Mesendoderm (in vitro differentiated cells): ENCODE results near the gene ODAD3.
"Not testable (repeated sequence)": the region's sequence is repeated elsewhere in the genome, so short reads cannot be mapped to it uniquely, and the experiment has no call there.

Experiments
- DNase-seq: peaks from one replicate; pipeline ENCODE4 v3.0.0; 2013
- H2AK5ac ChIP-seq: 2 replicates; pipeline ENCODE4 v1.6.1; 2013; ENCODE audit warnings: low read length, inconsistent platforms
- H2BK120ac ChIP-seq: 2 replicates; pipeline ENCODE4 v1.6.1; 2013; ENCODE audit warnings: low read depth, mild to moderate bottlenecking, low read length, moderate library complexity, mixed read lengths
- H2BK15ac ChIP-seq: replicated peaks from 2 replicates; pipeline ENCODE4 v1.6.1; 2013; ENCODE audit warnings: low read depth, mild to moderate bottlenecking, moderate library complexity
- H2BK5ac ChIP-seq: 2 replicates; pipeline ENCODE4 v1.6.1; 2013; ENCODE audit warnings: low read length, inconsistent platforms
- H3K18ac ChIP-seq: 2 replicates; pipeline ENCODE4 v1.6.1; 2013; ENCODE audit warnings: mild to moderate bottlenecking, low read length, mixed read lengths
- H3K23ac ChIP-seq: one replicate; pipeline ENCODE4 v1.6.1; 2013; ENCODE audit warnings: low read length
- H3K27ac ChIP-seq: 2 replicates; pipeline ENCODE4 v1.5.1; 2013; ENCODE audit warnings: low read depth, mild to moderate bottlenecking, inconsistent platforms, low read length, moderate library complexity
- H3K27me3 ChIP-seq: 2 replicates; pipeline ENCODE4 v1.6.1; 2013; ENCODE audit warnings: low read length, control low read depth, mild to moderate bottlenecking, inconsistent platforms; ENCODE audit not compliant: insufficient read depth, poor library complexity
- H3K36me3 ChIP-seq: 2 replicates; pipeline ENCODE4 v1.6.1; 2013; ENCODE audit warnings: low read length, inconsistent platforms; ENCODE audit not compliant: control insufficient read depth, insufficient read depth
- H3K4ac ChIP-seq: one replicate; pipeline ENCODE4 v1.6.1; 2013; ENCODE audit warnings: low read depth, mild to moderate bottlenecking, low read length, moderate library complexity
- H3K4me1 ChIP-seq: 2 replicates; pipeline ENCODE4 v1.6.1; 2013; ENCODE audit warnings: low read depth, low read length, inconsistent platforms; ENCODE audit not compliant: control insufficient read depth
- H3K4me2 ChIP-seq: 2 replicates; pipeline ENCODE4 v1.6.1; 2013; ENCODE audit warnings: low read length
- H3K4me3 ChIP-seq: 2 replicates; pipeline ENCODE4 v1.5.1; 2013; ENCODE audit warnings: mild to moderate bottlenecking, low read length
- H3K56ac ChIP-seq: one replicate; pipeline ENCODE4 v1.6.1; 2013; ENCODE audit warnings: low read length
- H3K79me1 ChIP-seq: 2 replicates; pipeline ENCODE4 v1.6.1; 2013; ENCODE audit warnings: low read length, inconsistent platforms
- H3K79me2 ChIP-seq: 2 replicates; pipeline ENCODE4 v1.6.1; 2013; ENCODE audit warnings: mild to moderate bottlenecking, low read length; ENCODE audit not compliant: control insufficient read depth, insufficient read depth
- H3K9ac ChIP-seq: 2 replicates; pipeline ENCODE4 v1.6.1; 2013; ENCODE audit warnings: low read length, inconsistent platforms
- H4K5ac ChIP-seq: one replicate; pipeline ENCODE4 v1.6.1; 2013; ENCODE audit warnings: low read length
- H4K8ac ChIP-seq: one replicate; pipeline ENCODE4 v1.6.1; 2013; ENCODE audit warnings: low read depth, mild to moderate bottlenecking, control low read depth, low read length, moderate library complexity
- WGBS: extraction: QIAGEN DNeasy Blood & Tissue Kit; methylation state at CpG from one replicate; pipeline ENCODE4 v1.1.7; 2013; ENCODE audit warnings: low lambda C conversion rate, missing lambda C conversion rate; ENCODE audit not compliant: insufficient coverage; ENCODE audit errors: extremely low coverage; 5-methylcytosine and 5-hydroxymethylcytosine counted together

ODAD3 gene

DNA sequence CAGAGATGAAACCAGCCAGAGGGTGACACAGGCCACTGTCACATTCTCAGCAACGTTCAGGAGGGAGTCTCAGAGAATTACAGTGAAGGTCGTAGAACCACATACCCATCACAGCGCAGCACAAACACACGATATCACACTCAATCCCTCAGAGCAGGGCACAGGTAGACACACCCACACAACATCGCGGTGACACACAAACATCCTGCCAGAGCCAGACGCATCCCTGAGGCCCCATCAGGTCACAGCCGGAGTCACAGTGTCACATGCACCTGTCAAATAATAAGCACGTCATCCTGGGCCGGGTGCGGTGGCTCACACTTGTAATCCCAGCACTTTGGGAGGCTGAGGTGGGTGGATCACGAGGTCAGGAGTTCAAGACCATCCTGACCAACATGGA is 28.5 kb upstream of the ODAD3 start:
- Histone ChIP-seq H3K27me3 (no peaks in the 10 kb centered on the region), H2BK120ac (no peak overlapping the region), H2BK15ac (no peak overlapping the region), H3K56ac (no peak overlapping the region), H3K4me1 (no peaks in the 10 kb centered on the region), H3K79me2 (no peaks in the 10 kb centered on the region), H2BK5ac (no peak overlapping the region), H4K5ac (no peak overlapping the region), H3K79me1 (no peaks in the 10 kb centered on the region), H3K4me3 (no peak overlapping the region), H3K4ac (no peak overlapping the region), H3K18ac (no peak overlapping the region), H3K4me2 (no peak overlapping the region), H2AK5ac (no peak overlapping the region), H3K27ac (no peak overlapping the region), H4K8ac (no peak overlapping the region), H3K23ac (no peak overlapping the region), H3K36me3 (no peaks in the 10 kb centered on the region), H3K9ac (no peak overlapping the region)
- no peak for DNase-seq
- no CpG with 5 or more reads among the region's 12 CpGs for WGBS

DNA sequence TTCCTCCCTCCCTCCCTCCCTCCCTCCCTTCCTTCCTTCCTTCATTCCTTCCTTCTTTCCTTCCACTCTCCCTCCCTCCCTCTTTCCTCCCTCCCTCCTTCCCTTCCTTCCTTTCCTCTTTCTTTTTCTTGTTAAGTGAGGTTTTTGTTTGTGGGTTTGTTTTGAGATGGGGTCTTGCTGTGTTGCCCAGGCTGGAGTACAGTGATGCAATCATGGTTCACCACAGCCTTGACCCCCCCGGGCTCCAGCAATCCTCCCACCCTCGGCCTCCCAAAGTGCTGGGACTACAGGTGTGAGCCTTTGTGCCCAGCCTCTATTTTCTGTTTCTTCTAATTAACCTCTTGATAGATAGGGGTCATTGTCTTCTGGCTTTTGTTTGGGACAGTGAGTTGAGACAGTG is 26.5 kb upstream of the ODAD3 start:
- H3K27me3 ChIP-seq: no peaks in the 10 kb centered on the region
- H3K79me1 ChIP-seq: no peaks in the 10 kb centered on the region
- no peaks in the 10 kb centered on the region for H3K36me3 ChIP-seq
- no peak overlapping the region for H3K4me3 ChIP-seq
- H3K4me2 ChIP-seq: no peak overlapping the region
- no peak overlapping the region for H2BK120ac ChIP-seq
- no peak overlapping the region for H3K4ac ChIP-seq
- H2BK15ac ChIP-seq: no peak overlapping the region
- H3K79me2 ChIP-seq: no peaks in the 10 kb centered on the region
- H4K8ac ChIP-seq: no peak overlapping the region
- no peak overlapping the region for H2BK5ac ChIP-seq
- no peak overlapping the region for H3K56ac ChIP-seq
- no peak overlapping the region for H4K5ac ChIP-seq
- DNase-seq: no peak
- H3K27ac ChIP-seq: no peak overlapping the region
- H3K4me1 ChIP-seq: no peaks in the 10 kb centered on the region
- no peak overlapping the region for H3K23ac ChIP-seq
- H3K9ac ChIP-seq: no peak overlapping the region
- no peak overlapping the region for H2AK5ac ChIP-seq
- no peak overlapping the region for H3K18ac ChIP-seq
- WGBS: no CpG with 5 or more reads among the region's 2 CpGs

DNA sequence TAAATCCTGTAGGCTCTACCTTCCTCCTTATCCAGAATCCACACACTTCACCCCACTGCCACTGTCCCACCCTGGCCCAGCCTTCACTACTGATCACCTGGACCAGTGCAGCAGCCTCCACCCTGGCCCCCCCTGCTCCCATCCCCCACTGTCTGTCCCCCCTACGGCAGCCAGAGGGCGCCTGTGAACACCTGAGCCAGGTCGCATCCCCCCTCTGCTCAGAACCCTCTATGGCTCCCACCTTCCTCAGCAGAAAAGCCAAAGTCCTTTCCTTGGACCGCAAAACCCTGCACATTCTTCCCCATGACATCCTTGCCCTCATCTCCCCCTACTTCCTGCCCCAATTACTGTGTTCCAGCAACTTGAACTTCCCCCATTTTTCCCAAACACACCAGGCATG is 25.3 kb upstream of the ODAD3 start:
- Histone ChIP-seq H3K36me3 (no peaks in the 10 kb centered on the region), H3K9ac (no peak overlapping the region)

DNA sequence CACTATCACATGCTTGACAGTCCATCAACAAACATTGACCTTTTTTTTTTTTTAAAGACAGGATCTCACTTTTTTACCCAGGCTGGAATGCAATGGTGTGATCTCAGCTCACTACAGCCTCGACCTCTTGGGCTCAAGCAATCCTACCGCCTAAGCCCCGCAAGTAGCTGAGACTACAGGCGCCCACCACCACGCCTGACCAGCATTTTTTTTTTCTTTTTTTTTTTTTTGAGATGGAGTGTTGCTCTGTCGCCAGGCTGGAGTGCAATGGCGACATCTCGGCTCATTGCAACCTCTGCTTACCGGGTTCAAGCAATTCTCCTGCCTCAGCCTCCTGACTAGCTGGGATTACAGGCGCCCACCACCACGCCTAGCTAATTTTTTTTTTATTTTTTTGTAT is 24.0 kb upstream of the ODAD3 start:
- not testable (repeated sequence) for H3K4ac ChIP-seq, H2BK120ac ChIP-seq, H3K27me3 ChIP-seq, H3K9ac ChIP-seq, H3K4me2 ChIP-seq, H2BK5ac ChIP-seq, H3K4me3 ChIP-seq, H4K8ac ChIP-seq, DNase-seq, H3K79me2 ChIP-seq, H3K23ac ChIP-seq, H2AK5ac ChIP-seq, H3K18ac ChIP-seq, H4K5ac ChIP-seq, H3K79me1 ChIP-seq, H3K4me1 ChIP-seq, H3K27ac ChIP-seq, H2BK15ac ChIP-seq, H3K56ac ChIP-seq, H3K36me3 ChIP-seq
- WGBS: no CpG with 5 or more reads among the region's 11 CpGs

More for the DNA sequence above, 25.3 kb upstream of the ODAD3 start:
- no peaks in the 10 kb centered on the region for H3K4me1 ChIP-seq
- H3K18ac ChIP-seq: no peak overlapping the region
- no peak overlapping the region for H2BK5ac ChIP-seq
- H2BK15ac ChIP-seq: no peak overlapping the region
- H2AK5ac ChIP-seq: no peak overlapping the region
- no peak overlapping the region for H3K27ac ChIP-seq
- WGBS: no CpG with 5 or more reads among the region's 4 CpGs
- no peak overlapping the region for H3K4ac ChIP-seq
- H4K8ac ChIP-seq: no peak overlapping the region
- no peak for DNase-seq
- no peaks in the 10 kb centered on the region for H3K27me3 ChIP-seq
- H4K5ac ChIP-seq: no peak overlapping the region
- no peaks in the 10 kb centered on the region for H3K79me1 ChIP-seq
- no peak overlapping the region for H3K56ac ChIP-seq
- no peak overlapping the region for H3K23ac ChIP-seq
- H3K4me2 ChIP-seq: no peak overlapping the region
- no peaks in the 10 kb centered on the region for H3K79me2 ChIP-seq
- no peak overlapping the region for H2BK120ac ChIP-seq
- H3K4me3 ChIP-seq: no peak overlapping the region

DNA sequence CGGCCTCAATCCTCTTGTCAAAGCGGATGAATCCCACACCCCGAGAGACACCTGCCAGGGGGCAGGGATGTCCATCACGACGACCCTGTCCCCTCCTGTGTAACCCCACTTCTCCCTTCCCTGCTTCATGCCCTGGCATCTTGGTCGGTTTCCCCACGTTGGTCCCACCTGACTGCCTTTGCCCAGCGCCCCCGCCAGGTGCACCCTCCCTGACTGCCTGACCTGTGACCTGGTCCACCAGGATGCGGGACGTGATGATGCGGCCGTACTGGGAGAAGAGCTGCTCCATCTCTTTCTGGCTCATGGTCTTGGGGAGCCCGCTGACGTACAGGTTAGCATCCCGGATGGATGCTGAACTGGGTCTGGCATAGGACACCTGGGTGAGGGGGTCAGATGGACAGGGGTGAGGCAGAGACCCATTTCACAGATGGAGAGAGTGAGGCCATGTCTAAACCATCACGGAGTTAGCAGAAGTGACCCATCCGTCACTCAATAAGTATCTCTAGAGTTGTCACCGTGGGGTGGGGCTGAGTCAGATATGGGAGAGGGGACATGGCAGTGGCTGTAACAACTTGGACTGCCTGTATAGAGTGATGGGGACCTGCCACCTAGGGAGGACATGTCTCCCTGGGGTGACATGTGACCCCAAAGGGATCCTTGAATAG is 23.4 kb upstream of the ODAD3 start:
- Histone ChIP-seq H3K36me3 (no peaks in the 10 kb centered on the region), H3K27me3 (no peaks in the 10 kb centered on the region), H3K79me1 (no peaks in the 10 kb centered on the region), H3K18ac (no peak overlapping the region), H3K56ac (no peak overlapping the region), H3K9ac (no peak overlapping the region), H3K4me2 (no peak overlapping the region), H2BK5ac (no peak overlapping the region), H3K79me2 (no peaks in the 10 kb centered on the region), H4K5ac (no peak overlapping the region), H4K8ac (no peak overlapping the region), H2BK15ac (no peak overlapping the region), H2BK120ac (no peak overlapping the region), H3K4me3 (no peak overlapping the region), H2AK5ac (no peak overlapping the region), H3K27ac (no peak overlapping the region), H3K4ac (no peak overlapping the region), H3K4me1 (no peaks in the 10 kb centered on the region), H3K23ac (no peak overlapping the region)
- DNase-seq: no peak
- no CpG with 5 or more reads among the region's 19 CpGs for WGBS

DNA sequence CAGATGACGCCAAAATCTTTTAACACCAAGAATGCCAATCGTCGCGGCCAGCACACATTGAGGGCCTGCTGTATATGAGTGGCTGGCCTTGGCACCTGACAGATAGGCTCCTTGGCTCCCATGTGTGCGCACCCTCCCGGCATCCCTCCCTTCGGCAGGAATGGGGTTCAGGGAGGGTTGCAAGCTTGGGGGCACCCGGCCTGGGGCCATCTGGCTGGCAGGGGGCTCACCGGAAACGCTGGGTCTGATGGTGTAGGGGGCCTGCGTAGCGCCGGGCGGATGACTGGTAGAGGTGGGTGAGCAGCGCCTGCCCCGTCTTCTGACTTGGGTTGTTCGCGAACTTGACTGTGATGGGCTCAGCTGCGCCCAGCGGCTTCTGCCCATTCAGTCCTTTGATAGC is 22.9 kb upstream of the ODAD3 start:
- Histone ChIP-seq H3K79me2 (no peaks in the 10 kb centered on the region), H3K4me3 (no peak overlapping the region), H3K4ac (no peak overlapping the region), H3K56ac (no peak overlapping the region), H2BK15ac (no peak overlapping the region), H2BK120ac (no peak overlapping the region), H3K23ac (no peak overlapping the region), H3K36me3 (no peaks in the 10 kb centered on the region), H3K4me2 (no peak overlapping the region), H4K5ac (no peak overlapping the region), H3K9ac (no peak overlapping the region), H3K27ac (no peak overlapping the region), H3K79me1 (no peaks in the 10 kb centered on the region), H3K18ac (no peak overlapping the region), H2AK5ac (no peak overlapping the region), H4K8ac (no peak overlapping the region), H2BK5ac (no peak overlapping the region), H3K27me3 (no peaks in the 10 kb centered on the region), H3K4me1 (no peaks in the 10 kb centered on the region)
- no CpG with 5 or more reads among the region's 20 CpGs for WGBS
- DNase-seq: no peak
